ENCODE results near the gene CHD1L.
"Not testable (repeated sequence)": the region's sequence is repeated elsewhere in the genome, so short reads cannot be mapped to it uniquely, and the experiment has no call there.

The CHD1L gene

GRCh38 chr1:147235822-147236221 lies 6.7 kb upstream of the CHD1L start:
- DNase-seq, result no peak

DNA sequence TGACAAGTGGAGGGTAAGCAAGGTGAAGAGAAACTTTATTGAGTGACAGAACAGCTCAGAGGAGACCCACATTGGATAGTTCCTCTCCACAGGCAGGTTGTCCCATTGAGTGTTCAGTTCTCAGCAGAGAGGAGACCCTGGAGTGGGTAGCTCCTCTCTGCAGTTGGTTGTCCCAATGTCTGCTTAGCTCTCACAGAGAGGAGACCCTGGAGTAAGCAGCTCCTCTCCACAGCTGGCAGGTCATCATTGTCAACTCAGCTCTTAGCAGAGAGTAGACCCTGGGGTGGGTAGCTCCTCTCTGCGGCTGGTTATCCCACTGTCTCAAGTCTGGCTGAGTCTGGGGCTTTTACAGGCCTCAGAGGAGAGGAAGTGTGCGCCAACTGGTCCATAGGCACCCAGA lies 6.0 kb upstream of the CHD1L start:
- no peak for DNase-seq

DNA sequence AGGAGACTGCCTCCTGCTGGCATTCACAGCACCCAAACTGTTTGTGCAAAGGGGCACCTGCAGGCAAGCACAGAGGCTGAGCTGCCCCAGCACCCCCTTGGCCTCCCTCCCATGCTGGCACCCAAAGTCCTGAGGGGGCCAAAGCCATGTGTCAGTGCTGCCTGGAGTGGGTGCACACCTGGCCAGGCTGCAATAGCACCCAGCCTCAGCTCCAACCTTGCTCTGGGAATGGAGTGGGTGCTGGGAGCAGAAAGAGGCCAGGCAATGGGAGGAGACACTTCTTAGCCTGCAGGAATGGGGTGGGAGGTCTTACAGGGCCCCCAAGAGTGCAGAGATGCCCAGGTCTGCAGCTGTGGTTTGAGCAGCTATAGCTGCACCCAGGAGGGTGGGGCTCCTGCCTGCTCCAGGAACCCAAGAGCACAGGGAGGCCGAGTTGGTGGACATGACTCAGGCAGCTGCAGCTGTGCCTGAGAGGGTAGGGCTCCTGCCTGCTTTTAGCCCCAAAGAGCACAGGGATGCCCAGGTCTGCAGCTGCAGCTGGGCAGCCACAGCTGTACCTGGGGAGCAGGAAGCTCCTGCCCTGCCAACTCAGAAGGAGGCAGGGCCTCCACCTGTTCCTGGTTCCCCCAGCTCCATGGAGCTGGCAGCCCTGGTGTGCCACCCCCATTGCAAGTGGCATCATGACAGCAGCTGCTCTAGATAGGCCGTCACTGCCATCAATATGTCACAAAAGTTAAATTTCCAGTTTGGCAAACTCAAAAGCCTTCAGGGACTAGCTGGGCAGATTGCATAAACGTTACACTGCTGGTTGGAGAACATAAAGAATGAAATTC lies 5.3 kb upstream of the CHD1L start:
- no peak for DNase-seq

GRCh38 chr1:147238053-147238902 lies 4.2 kb upstream of the CHD1L start:
- DNase-seq, result no peak

GRCh38 chr1:147238925-147239820 lies 3.3 kb upstream of the CHD1L start:
- DNase-seq, result no peak

- not testable (repeated sequence) for DNase-seq
These were observed 2.3 kb upstream of the CHD1L start for GRCh38 chr1:147240131-147240721.

DNA sequence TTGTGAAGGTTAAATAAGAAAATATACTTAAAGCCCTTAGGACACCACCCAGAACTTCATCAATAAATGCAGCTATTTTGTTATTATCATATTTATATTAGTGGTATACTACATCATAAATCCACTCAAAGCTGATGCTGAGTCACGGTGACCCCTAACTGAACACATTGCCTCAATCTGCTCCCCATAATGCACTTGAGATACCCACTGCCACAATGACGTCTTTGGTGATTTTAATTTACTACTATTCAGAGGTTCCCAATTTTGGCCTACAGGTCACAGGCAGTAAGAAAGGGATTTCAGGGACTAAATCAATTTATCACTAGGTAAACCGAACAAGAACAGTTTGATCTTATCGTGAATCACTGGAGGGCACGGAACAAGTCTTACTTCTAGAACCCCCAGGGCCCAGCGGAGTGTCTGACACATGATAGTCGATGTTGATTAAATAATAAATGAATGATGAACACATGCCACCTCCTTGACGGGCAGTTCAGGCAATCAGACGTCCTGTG lies 493 bp upstream of the CHD1L start:
- DNase-seq, result no peak

DNA sequence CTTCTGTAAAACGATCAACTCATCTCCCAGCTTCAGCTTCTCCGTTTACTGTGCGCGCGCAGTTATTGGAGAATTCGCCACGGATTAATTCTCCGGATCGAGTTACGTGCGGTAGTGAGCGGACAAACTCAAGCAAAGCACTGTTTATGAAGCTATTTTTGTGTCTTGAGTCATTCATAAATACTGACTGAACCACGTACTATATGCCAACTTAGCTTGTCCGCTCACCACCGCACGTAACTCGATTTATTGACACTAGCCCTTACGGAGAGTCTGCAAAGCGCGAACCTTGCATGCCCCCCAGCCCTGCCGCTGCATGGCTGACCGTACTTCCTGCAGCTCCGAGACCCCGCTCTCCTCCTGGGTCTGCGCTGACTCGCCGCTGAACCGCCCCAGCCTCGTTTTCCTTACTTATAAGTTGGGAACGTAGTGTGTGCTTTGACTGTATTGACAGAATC lies 773 bp downstream of the CHD1L start:
- DNase-seq, result no peak

DNA sequence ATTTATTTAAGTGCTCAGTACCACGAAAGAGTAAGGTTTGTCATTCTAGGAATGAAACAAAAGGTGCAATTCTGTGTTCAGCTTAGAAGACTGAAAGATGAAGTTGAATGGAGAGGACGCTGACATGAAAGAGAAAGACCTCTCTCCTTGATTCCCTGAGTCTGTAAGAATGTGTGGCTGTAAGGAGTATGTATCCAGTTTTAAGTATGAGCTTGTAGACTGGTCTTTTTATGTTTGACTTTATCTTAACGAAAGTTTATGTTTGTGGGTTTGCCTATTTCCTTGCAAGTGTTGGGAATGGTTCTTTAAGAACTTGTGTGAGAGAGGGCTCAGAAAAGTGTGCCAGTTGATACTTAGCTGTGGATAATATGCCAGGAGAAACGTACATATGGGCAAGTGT lies 1.4 kb downstream of the CHD1L start:
- no peak for DNase-seq

- no peak for DNase-seq
These were observed 2.6 kb downstream of the CHD1L start for GRCh38 chr1:147245129-147245528.

DNA sequence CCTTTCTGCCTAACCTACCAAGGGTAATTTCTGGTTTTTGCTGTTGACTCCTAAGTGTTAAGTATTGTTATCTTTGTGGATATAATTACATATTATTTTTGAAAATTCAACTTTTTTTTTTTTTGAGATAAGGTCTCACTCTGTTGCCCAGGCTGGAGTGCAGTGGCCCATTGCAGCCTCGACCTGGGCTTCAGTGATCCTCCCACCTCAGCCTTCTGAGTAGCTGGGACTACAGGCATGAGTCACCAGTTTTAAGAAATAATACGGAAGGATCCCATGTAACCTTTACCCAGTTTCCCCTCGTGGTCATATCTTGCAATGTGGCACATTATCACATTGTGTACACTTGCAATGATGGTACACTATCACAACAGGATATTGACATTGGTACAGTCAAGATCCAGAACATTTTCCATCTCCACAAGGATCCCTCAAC lies 3.1 kb downstream of the CHD1L start:
- no peak for DNase-seq

- DNase-seq, result no peak
These were observed 3.7 kb downstream of the CHD1L start for GRCh38 chr1:147246044-147246690.

DNA sequence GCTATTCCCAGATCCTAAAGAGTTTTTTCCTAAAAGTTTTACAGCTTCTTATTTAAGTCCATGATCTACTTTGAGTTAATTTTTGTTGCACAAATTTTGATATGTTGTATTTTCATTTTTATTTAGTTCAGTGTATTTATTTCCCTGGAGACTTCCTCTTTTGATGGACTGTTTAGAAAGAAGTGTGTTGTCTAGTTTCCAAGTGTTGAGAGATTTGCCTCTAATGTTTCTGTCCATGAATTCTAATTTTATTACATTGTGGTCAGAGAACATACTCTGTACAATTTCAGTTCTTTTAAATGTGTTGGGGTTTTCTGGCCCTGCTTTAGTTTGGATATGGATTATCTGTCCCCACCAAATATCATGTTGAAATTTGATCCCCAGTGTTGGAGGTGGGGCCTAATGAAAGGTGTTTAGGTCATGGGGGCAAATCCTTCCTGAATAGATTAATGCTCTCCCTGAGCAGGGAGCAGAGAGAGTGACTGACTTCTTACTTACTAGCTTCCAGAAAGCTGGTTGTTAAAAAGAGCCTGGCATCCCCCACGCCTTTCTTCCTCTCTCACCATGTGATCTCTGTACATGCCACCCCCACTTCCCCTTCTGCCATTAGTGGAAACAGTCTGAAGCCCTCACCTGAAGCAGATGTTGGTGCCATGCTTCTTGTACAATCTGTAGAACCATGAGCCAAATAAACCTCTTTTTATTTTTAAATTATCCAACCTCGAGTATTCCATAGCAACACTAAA lies 4.6 kb downstream of the CHD1L start:
- no peak for DNase-seq

DNA sequence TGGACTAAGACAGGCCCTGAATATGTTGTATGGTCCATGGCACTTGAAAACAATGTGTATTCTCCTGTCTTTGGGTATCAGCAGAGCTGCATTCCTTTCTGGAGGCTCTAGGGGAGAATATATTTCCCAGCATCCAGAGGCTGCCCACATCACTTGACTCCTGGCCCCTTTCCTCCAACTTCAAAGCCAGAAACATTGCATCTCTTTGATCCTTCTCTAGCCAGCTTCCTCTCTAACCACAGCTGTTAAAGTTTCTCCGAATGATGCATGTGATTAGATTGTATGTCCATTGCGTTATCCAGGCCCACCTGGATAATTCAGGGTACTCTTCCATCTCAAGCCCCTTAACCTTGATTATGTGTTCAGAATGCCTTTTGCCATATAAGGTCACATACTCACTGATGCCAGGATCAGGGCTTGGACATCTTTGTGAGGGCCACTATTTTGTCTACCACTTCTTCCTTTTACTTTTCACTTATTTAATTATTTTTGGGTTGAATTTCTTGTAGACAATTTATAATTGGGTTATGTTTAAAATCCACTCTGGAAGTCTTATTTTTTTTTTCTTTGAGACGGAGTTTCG lies 5.3 kb downstream of the CHD1L start:
- DNase-seq, result no peak

DNA sequence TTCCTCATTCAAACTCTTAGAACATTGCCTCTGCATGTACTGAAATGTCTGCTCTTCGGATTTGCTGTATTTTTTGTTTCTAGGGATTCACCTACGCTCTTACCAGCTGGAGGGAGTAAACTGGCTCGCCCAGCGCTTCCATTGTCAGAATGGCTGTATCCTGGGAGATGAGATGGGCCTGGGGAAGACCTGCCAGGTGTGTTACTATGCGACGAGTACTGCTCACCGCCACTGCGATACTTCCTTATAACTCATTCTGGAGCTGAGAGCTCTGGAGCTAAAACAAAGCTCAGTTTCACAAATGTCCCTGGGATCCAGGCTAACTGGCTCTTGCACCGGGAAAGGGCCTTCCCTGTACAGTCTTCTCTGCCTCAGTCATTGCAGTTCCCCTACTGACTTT lies 10.1 kb downstream of the CHD1L start:
- DNase-seq, result no peak

GRCh38 chr1:147260956-147261355 lies 18.5 kb downstream of the CHD1L start:
- DNase-seq, result no peak

- DNase-seq, result no peak
These were observed 21.8 kb downstream of the CHD1L start for GRCh38 chr1:147264158-147264768.

- DNase-seq, result no peak
These were observed 23.9 kb downstream of the CHD1L start for GRCh38 chr1:147266381-147266780.

GRCh38 chr1:147267711-147268110 lies 25.2 kb downstream of the CHD1L start:
- no peak for DNase-seq

DNA sequence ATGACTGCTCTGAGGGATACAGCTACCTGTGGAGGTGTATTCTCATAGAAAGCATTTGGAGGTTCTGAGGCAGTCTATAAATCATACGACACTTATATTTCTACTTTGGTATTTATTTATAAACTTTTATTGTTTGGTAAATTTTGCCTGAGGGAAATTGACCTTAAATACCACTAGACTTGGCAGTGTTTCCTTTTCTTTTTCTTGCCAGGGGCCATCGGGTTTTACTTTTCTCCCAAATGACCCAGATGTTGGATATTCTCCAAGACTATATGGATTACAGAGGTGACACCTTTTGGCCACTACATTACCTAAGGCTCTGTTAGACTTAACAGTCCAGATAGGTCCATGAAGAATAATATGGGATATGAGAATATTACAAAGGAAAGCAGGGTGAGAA lies 28.2 kb downstream of the CHD1L start:
- no peak for DNase-seq

Data from NCI-H446 treated with DMSO at 0.1 percent for 48 hours (cell line).